Mononuclear cell (primary cell): ENCODE data around the gene AP2A1. TPM values are rescaled to one million over a fixed set of nuclear protein-coding genes. Genes with fewer than 3 reads are reported as not detected.
"Not testable (repeated sequence)": the region's sequence is repeated elsewhere in the genome, so short reads cannot be mapped to it uniquely, and the experiment has no call there.

Source experiments
- H3K27me3 ChIP-seq: 2 replicates; pipeline ENCODE4 v1.6.0; 2011; ENCODE audit warnings: low read length, control low read depth; ENCODE audit not compliant: insufficient read depth
- H3K4me1 ChIP-seq: 2 replicates; pipeline ENCODE4 v1.5.1; 2011; ENCODE audit warnings: mild to moderate bottlenecking, low read length, control low read depth; ENCODE audit not compliant: insufficient read depth
- H3K4me3 ChIP-seq: 2 replicates; pipeline ENCODE4 v1.5.1; 2011; ENCODE audit warnings: mild to moderate bottlenecking, low read length, moderate library complexity
- H3K9me3 ChIP-seq: 2 replicates; pipeline ENCODE4 v1.5.1; 2011; ENCODE audit warnings: low read depth, mild to moderate bottlenecking, control low read depth, low read length
- total RNA-seq: library from RNA; depleted of rRNA; stranded (reverse); fragments of >200 nt; gene quantifications from one replicate; pipeline ENCODE4 v1.2.3, GENCODE V29; 2012

The AP2A1 gene
- 30.2 TPM for total RNA-seq

DNA sequence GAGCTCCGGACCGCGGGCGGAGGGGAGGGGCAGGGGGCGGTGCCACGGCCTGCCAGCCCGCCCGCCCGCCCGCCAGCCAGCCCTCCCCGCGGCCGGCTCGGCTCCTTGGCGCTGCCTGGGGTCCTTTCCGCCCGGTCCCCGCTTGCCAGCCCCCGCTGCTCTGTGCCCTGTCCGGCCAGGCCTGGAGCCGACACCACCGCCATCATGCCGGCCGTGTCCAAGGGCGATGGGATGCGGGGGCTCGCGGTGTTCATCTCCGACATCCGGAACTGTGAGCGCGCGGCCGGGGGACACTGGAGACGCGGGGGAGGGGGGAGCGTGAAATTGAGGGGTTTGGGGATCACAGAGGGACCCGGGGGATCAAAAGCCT lies at the start of gene AP2A1:
Gene AP2A1, plus strand, starts transcription at position 72 of the 370 bp plus-strand sequence. Its CDS starts 133 bp downstream, at position 205.
- peak within 1 kb of the TSS; percentile 75 for H3K4me3 ChIP-seq
- H3K27me3 ChIP-seq = no peaks in the 10 kb centered on the region
- H3K9me3 ChIP-seq = no peaks in the 10 kb centered on the region
- peaks cover 29% of the 10 kb centered on the region for H3K4me1 ChIP-seq

GRCh38 chr19:49718511-49718910 lies 48.3 kb upstream of the AP2A1 start:
- Histone ChIP-seq H3K27me3 (no peaks in the 10 kb centered on the region), H3K9me3 (no peaks in the 10 kb centered on the region), H3K4me1 (peaks cover 7% of the 10 kb centered on the region), H3K4me3 (no peak overlapping the region)

- no peak overlapping the region for H3K4me3 ChIP-seq
- H3K27me3 ChIP-seq = no peaks in the 10 kb centered on the region
- H3K4me1 ChIP-seq = peaks cover 7% of the 10 kb centered on the region
Observed at GRCh38 chr19:49718991-49719390, 47.8 kb upstream of the AP2A1 start.

DNA sequence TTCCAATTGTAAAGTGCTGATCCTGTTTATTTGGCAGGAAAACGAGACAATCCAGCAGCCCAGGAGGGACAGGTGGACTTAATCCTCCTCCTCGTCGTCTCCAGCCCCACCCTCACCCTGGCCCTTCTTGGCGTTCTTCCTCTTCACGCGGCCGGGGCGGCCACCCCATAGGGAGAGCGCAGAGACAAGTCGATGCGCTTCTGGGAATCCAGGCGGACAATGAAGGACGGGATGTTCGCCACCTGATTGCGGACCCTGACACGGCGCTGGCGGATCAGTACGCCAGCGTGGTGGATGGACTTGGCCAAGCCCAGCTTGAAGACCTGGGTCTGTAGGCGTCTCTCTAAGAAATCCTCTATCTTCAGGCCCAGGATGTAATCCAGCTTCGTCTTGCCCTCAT lies 47.4 kb upstream of the AP2A1 start:
- not testable (repeated sequence) for H3K4me1 ChIP-seq, H3K27me3 ChIP-seq, H3K9me3 ChIP-seq, H3K4me3 ChIP-seq

More at GRCh38 chr19:49718991-49719390, 47.8 kb upstream of the AP2A1 start:
- no peaks in the 10 kb centered on the region for H3K9me3 ChIP-seq

DNA sequence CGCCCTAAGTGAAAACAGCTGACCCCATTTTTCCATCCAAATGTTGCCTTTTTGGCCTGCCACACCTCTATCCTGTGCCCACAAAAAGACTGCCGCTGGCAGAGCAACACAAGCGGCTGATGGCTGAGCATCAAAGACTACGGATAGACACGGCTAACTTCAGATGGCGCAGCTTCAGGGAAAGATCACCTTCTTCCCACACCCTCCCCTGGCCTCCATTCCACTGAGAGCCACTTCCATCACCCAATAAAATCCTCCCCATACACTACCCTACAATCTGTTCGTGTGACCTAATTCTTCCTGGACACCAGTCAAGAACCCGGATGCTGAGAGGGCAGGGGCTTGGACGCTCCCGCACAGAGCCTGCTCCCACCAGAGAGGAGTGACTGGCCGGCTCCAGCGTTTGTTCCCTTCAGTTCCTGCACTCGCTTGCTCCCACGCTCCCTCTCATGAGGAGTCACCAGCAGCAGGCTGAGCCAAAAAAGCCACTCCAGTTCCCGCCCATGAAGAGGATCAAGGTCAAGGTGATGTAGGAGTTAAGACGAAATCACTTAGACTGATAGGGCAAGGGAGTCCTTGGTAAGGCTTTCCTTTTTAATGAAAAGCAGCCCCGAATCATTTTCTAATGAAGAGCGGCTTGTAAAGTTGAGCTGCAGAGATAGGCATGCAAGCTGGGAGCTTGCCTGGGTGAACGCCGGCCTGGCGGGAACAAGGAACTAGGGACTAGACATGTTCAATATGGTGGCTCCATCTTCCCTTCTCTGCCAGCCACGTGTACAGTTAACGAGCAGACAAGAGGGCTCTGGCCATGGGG lies 39.4 kb upstream of the AP2A1 start:
- Histone ChIP-seq H3K9me3 (no peaks in the 10 kb centered on the region), H3K4me1 (no peaks in the 10 kb centered on the region), H3K4me3 (no peak overlapping the region), H3K27me3 (no peaks in the 10 kb centered on the region)

GRCh38 chr19:49730166-49730565 lies 36.6 kb upstream of the AP2A1 start:
- H3K4me3 ChIP-seq = no peak overlapping the region
- H3K9me3 ChIP-seq = no peaks in the 10 kb centered on the region
- H3K4me1 ChIP-seq = no peaks in the 10 kb centered on the region
- H3K27me3 ChIP-seq = no peaks in the 10 kb centered on the region

DNA sequence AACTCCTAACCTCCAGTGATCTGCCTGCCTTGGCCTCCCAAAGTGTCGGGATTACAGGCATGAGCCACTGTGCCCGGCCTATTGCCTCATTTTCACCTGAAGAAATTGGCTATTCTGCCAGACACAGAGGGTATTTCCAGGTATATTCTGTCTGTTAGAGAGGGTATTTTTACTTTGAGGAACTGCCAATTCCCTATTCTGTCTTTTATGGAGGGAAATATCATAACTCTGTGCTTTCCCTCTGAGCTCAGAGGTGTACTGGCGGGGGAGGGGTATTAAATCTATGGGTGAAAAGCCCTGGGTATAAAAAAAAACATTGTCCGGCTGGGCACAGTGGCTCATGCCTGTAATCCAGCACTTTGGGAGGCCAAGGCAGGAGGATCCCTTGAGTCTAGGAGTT lies 28.5 kb upstream of the AP2A1 start:
- no peak overlapping the region for H3K4me3 ChIP-seq
- no peaks in the 10 kb centered on the region for H3K27me3 ChIP-seq
- H3K4me1 ChIP-seq = no peaks in the 10 kb centered on the region
- no peaks in the 10 kb centered on the region for H3K9me3 ChIP-seq

GRCh38 chr19:49739098-49739497 lies 27.7 kb upstream of the AP2A1 start:
- H3K27me3 ChIP-seq = no peaks in the 10 kb centered on the region
- H3K4me1 ChIP-seq = no peaks in the 10 kb centered on the region
- H3K9me3 ChIP-seq = no peaks in the 10 kb centered on the region
- H3K4me3 ChIP-seq = no peak overlapping the region

- no peak overlapping the region for H3K4me3 ChIP-seq
- no peaks in the 10 kb centered on the region for H3K9me3 ChIP-seq
- no peaks in the 10 kb centered on the region for H3K4me1 ChIP-seq
- no peaks in the 10 kb centered on the region for H3K27me3 ChIP-seq
Observed at GRCh38 chr19:49739933-49740332, 26.9 kb upstream of the AP2A1 start.

DNA sequence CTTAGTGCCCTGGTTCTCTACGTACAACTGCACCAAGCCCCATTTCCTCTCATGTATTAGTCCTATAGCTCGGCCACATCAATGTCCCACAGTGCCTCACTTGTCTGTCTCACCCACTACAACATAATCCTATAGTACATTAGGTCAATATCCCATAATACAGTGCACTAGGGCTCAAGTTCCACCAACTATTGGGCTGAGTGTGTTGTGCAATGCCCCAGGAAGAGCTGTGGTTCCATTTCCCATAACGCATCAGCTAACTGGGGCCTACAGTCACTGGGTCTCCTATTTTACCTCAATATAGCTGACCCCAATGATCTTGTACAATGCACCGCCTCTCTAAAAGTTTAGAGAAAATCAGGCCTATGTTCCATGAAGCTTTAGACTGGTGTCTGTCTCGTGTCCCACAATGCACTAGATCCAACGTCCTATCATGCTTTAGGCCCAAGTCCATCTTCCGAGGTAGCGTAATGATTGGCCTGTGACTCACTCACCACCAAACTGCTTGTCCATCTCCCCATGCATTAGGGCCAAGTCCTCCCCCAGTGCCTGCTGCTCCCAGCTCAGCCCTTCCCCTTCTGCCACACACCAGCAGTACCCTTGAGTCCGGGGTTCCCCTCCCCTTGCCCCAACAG lies 25.5 kb upstream of the AP2A1 start:
- no peaks in the 10 kb centered on the region for H3K4me1 ChIP-seq
- no peak overlapping the region for H3K4me3 ChIP-seq
- no peaks in the 10 kb centered on the region for H3K9me3 ChIP-seq
- no peaks in the 10 kb centered on the region for H3K27me3 ChIP-seq

GRCh38 chr19:49744946-49745381 lies 21.8 kb upstream of the AP2A1 start:
- no peaks in the 10 kb centered on the region for H3K27me3 ChIP-seq
- no peak overlapping the region for H3K4me3 ChIP-seq
- H3K9me3 ChIP-seq = no peaks in the 10 kb centered on the region
- no peaks in the 10 kb centered on the region for H3K4me1 ChIP-seq

- no peak overlapping the region for H3K4me3 ChIP-seq
- H3K27me3 ChIP-seq = no peaks in the 10 kb centered on the region
- no peaks in the 10 kb centered on the region for H3K4me1 ChIP-seq
- no peaks in the 10 kb centered on the region for H3K9me3 ChIP-seq
Observed at GRCh38 chr19:49746206-49746958, 20.4 kb upstream of the AP2A1 start.

GRCh38 chr19:49749055-49749716 lies 17.6 kb upstream of the AP2A1 start:
- no peak overlapping the region for H3K4me3 ChIP-seq
- no peaks in the 10 kb centered on the region for H3K9me3 ChIP-seq
- no peaks in the 10 kb centered on the region for H3K4me1 ChIP-seq
- no peaks in the 10 kb centered on the region for H3K27me3 ChIP-seq

DNA sequence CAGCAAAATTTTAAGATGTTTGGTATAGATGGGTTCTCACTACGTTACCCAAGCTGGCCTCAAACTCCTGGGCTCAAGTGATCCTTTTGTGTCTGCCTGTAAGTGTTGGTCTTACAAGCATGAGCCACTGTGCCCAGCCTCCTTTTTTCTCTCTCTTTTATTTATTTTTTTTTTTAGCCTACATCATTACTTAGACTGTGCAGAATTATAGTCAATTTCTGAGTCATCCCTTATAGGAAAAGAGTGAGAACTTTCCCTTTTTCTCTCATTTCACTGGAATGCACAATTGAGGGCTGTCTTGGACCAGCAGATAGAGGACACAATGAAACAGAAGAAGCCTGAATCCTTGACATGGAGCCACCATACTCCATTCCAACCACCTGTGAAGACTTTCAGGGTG lies 17.0 kb upstream of the AP2A1 start:
- H3K4me3 ChIP-seq = no peak overlapping the region
- no peaks in the 10 kb centered on the region for H3K27me3 ChIP-seq
- no peaks in the 10 kb centered on the region for H3K9me3 ChIP-seq
- H3K4me1 ChIP-seq = no peaks in the 10 kb centered on the region

DNA sequence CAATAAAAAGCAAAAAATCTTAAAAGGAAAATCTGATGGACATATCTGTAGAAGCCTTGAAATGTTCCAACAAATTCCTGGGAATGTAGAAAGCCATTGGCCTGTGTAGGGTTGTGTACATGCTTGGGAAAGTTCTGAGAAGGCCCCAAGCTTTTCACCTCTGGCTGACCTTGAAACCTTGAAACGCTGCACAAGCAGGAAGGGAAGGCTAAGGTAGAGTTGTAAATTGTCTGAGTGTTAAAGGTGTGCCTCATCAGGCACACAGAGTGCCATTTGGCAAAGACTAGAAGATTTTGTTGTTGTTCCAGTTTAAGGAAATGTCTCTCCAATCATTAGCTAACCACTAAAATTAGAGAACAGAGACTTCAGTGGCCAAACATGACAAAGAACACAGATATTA lies 14.1 kb upstream of the AP2A1 start:
- H3K9me3 ChIP-seq = no peaks in the 10 kb centered on the region
- H3K4me1 ChIP-seq = no peaks in the 10 kb centered on the region
- no peaks in the 10 kb centered on the region for H3K27me3 ChIP-seq
- no peak overlapping the region for H3K4me3 ChIP-seq
